T1000 (cell line): ENCODE results near the gene HECTD2.
"Not testable (repeated sequence)": the region's sequence is repeated elsewhere in the genome, so short reads cannot be mapped to it uniquely, and the experiment has no call there.

Source experiments
- DNase-seq: peaks from one replicate; lab custom pipeline; 2025; ENCODE audit warnings: mixed read lengths; lab: John Stamatoyannopoulos, UW

The HECTD2 gene

DNA sequence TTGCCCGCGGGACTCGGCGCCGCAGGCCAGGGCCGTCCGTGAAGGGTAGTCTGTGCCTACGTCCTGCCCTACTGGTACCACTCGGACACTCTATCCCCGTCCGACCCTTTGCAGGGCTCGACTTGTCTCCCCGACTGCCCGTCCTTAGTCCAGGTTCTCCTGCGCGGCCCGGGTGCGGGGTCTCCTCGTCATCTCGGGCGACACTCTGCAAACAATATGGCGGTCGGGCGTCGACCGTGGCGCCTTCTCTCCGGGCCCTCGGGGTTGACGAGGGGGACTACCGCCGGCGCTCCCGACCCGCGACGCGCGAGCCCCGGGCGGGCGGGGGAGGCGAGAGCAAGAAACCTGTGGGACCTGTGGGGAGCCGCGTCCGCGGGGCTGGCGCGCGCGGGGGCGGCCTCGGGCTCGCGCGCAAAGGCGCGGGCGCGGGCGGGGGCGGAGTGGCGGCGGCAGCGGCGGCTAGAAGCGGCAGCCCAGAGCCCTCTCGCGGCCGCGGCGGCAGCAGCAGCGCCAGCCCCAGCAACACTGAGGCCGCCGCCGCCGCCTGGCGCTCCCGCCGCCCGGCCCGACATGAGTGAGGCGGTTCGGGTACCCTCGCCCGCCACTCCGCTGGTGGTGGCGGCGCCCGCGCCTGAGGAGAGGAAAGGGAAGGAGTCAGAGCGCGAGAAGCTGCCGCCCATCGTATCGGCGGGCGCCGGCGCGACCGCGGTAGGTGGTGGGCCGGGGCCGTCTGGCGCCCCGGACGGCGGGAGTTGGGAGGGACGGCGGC lies at the start of gene HECTD2:
TSS of gene HECTD2 (plus strand) at position 476 of the 769 bp plus-strand sequence. CDS start at position 571, 95 bp downstream.
- DNase-seq, result peak; percentile 81

- DNase-seq, result no peak
Observed at GRCh38 chr10:91360461-91360860, 49.7 kb upstream of the HECTD2 start.

DNA sequence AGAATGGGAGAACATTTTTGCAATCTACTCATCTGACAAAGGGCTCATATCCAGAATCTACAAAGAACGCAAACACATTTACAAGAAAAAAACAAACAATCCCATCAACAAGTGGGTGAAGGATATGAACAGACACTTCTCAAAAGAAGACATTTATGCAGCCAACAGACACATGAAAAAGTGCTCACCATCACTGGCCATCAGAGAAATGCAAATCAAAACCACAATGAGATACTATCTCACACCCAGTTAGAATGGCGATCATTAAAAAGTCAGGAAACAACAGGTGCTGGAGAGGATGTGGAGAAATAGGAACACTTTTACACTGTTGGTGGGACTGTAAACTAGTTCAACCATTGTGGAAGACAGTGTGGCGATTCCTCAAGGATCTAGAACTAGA lies 44.6 kb upstream of the HECTD2 start:
- DNase-seq, result not testable (repeated sequence)

- DNase-seq, result no peak
Observed at GRCh38 chr10:91366704-91367103, 43.4 kb upstream of the HECTD2 start.

DNA sequence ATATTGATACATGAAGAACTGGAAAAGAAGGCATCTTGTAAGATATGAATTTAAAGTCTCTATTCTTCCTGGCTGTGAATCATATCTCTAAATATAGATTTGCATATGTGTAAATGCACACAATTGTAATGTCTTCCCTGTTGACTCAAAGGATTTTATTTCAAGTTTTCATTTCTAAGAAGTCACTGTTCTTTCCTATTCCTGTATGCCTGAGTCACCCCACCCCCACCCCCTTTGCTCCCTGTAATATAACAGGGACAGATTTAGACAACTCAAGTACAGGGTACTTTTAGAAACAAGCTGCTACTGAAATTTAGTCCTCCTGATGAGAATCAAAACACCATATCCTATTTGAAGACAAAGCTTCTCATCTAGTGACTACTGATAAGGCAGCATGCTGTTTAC lies 43.0 kb upstream of the HECTD2 start:
- DNase-seq, result no peak

GRCh38 chr10:91367558-91367957 lies 42.6 kb upstream of the HECTD2 start:
- no peak for DNase-seq

GRCh38 chr10:91369978-91370589 lies 40.1 kb upstream of the HECTD2 start:
- DNase-seq, result not testable (repeated sequence)

GRCh38 chr10:91374052-91374451 lies 36.1 kb upstream of the HECTD2 start:
- no peak for DNase-seq

DNA sequence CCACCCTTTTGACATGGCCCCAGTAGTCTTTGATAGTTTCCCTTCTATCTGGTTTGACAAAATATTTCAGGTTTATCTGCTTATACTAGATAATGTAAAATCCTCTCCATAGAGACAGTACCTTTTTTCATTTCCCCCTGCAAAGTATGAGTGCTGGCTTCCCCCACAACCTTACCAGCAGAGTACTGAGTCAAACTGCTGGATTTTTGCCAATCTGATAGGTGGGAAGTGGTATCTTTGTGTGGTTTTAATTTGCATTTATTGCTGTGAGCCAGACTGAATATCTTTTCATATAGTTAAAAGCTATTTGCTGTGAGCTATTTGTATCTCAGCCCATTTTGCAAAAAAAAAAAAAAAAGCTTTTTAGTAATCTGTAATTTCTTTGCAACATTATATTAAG lies 32.1 kb upstream of the HECTD2 start:
- DNase-seq, result no peak

DNA sequence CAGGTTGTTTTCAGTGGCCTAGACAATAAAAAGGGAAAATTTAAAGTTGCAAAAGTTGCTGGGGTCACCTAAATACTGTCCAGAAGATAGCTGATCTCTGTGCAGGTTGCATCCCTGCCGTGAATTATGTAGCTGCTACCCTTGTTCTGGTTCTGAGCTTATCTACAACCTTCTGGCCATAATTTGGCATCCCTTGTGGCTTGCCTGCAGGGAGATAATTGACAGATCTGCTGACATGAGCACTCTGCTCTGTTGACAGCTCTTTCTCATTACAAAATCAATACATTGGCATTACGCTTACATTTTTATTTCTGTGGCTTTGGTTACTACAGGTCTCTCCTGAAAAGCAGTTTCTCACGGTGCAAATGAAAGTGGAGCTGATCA lies 29.3 kb upstream of the HECTD2 start:
- no peak for DNase-seq

DNA sequence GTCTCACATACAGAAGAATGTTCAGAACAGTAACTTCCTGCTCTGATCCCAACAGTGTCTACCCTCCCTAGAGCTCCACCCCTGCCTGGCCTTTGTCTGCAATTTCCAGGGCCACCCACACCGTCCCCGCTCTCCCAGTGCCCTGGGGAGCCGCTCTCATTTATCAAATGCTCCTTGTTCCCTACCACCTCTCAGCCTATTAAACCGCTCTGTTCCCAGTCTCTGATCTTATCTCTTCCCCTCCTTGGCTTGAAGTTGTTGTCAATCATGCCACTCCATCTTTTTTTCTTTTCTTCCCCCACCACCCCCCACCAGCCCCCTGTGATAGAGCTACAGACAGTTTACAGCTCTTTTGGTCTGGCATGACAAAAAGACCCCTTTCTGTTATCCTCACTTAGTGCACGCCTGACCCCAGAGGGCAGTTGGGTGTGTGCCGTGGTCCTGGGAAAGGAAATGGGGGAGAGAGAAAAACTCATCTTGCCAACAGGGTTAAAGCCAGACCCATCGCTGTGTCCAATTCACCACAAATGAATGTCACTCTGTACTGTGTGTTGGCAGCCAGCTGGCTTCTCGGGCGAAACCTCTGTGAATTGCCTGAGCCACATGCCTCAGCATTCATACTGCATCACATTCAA lies 28.8 kb upstream of the HECTD2 start:
- no peak for DNase-seq

DNA sequence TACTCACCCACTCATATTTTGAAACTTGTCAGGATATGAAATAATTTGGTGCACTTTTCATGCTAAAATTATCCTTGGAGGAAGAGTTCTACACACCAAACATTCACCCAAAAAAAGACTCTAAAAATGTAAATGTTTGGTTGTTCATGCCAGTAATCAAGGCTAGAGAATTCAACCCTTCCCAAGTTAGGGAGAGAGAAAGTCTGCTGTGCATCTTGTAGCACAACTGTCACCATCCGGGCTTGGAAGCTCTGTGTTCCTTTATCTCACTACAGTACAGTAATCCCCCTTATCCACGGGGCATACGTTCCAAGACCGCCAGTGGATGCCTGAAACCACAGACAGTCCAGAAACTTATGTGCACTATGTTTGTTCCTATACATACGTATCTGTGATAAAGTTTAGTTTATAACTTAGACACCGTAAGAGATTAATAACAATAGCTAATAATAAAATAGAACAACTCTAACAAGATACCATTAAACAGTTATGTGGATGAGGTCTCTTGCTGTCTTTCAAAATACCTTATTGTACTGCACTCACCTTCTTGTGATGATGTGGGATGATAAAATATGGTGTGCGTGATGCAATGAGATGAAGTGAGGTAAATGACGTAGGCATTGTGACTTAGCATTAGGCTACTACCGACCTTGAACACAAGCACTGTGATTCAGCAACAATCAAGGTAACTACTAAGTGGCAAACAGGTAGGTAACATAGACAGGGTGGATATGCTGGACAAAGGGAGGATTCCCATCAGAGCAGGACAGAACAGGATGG lies 24.6 kb upstream of the HECTD2 start:
- DNase-seq, result no peak

DNA sequence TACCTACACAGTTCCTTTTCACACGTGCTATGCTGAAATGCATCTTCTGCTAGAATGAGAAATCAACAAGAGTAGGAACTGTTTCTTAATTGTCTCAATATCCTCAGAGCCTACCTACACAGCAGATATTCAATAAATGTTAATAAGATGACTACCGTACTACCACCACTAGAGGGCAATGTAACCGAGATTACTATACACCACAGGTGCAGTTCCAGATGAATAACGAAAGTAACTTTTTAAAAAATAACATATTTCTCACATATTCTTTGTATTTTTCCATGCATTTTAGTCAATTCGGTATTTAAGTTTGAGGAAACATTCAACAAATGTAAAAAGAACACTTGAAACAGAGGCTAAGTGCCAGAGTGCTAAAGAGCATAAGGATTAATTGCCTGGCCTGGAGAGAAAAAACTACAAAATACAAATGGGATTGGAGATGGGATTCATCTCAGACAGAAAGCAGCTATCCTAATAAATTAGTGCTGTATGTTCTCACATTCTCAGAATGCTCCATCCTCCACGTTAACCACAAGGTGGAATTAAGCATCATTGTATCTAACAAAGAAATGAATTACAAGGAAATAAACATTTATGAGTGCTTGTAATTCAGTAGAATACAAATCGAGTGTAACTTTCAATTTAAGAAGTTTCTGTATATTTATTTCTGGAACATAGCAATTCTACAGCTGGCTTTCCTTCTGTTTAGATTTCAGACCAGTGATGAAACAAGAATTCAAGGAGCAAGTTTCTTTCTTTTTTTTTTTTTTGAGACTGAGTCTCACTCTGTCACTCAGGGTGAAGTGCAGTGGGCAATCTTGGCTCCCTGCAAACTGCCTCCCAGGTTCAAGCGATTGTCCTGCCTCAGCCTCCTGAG lies 20.3 kb upstream of the HECTD2 start:
- DNase-seq, result no peak

GRCh38 chr10:91390513-91390825 lies 19.7 kb upstream of the HECTD2 start:
- DNase-seq, result not testable (repeated sequence)

- no peak for DNase-seq
Observed at GRCh38 chr10:91391920-91392319, 18.2 kb upstream of the HECTD2 start.

DNA sequence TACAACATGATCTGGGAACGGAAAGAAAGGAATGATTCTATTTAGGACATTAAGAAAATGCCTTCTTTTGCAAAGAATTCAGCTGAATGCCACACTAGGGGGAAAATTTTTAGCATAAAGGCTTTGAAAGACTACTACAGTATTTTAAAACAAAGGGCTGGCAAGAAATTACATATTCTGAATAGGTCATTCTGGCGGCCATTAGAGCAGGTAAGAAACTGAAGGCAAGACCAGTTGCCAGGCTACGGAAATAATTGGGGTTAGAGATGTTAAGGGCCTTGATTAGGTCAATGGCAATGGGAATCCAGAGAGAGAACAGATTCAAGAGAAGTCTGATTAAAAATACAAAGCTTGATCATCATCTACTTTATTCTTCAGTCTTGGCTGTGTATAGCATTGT lies 3.8 kb upstream of the HECTD2 start:
- no peak for DNase-seq

- DNase-seq, result no peak
Observed at GRCh38 chr10:91409069-91409868, 875 bp upstream of the HECTD2 start.

DNA sequence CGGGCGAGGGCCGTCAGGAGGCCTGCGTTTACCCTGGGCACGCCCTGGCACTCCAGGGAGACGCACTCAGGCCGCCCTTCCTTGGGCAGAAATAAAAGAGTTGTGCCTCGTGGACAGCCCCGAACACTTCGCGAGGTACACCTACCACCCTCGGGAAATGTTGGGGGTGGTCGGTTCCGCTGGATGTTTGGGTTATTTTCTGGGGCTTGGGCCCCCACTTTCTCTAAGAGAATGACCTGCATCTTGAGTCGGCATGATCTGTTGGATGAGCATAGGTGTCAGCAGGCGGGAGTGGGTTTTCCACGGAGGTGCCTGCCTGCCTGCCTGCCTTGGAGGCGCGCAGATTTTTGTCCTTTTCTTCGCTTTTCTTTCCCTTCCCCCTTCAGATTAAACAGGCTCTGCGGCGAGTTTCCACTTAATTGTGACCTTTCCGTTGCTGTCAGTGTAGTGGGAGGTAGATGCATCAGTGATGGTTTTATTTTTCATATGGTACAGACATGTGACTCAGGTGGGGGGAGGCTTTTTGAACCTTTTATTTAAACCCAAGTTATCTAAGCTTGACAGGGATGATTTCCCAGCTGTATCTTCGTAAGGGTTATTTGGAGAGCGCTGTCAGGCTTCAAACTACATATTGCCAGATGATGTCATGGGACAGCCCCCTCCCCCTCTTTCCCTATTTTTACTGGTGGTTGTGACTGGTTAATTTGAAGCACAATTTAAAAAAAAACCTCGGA lies 661 bp downstream of the HECTD2 start:
- no peak for DNase-seq

DNA sequence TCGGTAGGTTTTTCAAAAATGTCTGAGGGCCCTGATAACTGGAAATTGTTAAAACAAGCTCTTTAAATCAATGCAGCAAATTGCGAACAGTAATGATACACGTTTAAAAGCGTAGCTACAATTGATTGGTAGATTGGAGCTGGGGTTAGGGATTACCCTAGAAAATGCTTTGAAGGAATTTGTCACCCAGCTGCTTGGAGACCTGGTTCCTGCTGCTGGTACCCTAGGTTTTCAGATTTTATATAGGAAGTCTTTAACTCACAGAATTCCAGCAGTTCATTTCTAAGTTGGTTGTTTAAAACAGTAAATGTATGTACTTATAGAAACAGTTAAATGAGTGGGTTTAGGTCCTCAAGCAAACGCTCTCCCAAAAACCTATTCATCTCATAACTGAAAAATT lies 1.5 kb downstream of the HECTD2 start:
- no peak for DNase-seq
